GM21381 (cell line): Measurements from ENCODE around the gene ATP6V0D1.
"Not testable (repeated sequence)": the region's sequence is repeated elsewhere in the genome, so short reads cannot be mapped to it uniquely, and the experiment has no call there.

ENCODE experiments used
- ATAC-seq: cut with Tn5 transposase; IDR thresholded peaks from one replicate; pipeline ENCODE4 v1.9.1; 2021; ENCODE audit warnings: mild to moderate bottlenecking, moderate library complexity; ENCODE audit not compliant: unreplicated experiment

ATP6V0D1 gene

GRCh38 chr16:67504031-67505021, 23.4 kb upstream of the ATP6V0D1 start:
- peak; percentile 62 for ATAC-seq

- no peak for ATAC-seq
Measured at GRCh38 chr16:67499106-67499505, 18.1 kb upstream of the ATP6V0D1 start.

GRCh38 chr16:67490335-67491096, 9.6 kb upstream of the ATP6V0D1 start:
- ATAC-seq: no peak

- no peak for ATAC-seq
Measured at GRCh38 chr16:67489401-67490083, 8.6 kb upstream of the ATP6V0D1 start.

- not testable (repeated sequence) for ATAC-seq
Measured at GRCh38 chr16:67487561-67487960, 6.6 kb upstream of the ATP6V0D1 start.

DNA sequence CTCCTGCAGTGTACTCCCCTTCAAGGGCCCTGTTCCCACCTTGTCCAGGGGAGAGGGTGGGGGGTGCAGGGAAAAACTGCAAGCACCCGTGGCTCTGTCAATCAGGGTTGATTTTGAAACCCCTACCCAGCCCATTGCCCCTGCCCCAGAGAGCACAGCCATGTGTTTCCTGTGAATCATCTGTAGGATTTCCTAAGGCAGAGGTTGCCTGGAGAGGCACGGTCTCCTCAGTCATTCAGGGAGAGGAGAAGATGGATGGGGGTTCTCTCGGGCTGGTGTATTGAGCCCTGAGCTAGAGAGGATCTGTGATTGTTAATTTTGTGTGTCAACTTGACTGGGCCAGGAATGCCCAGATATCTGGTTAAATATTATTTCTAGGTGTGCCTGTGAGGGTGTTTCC, 5.8 kb upstream of the ATP6V0D1 start:
- no peak for ATAC-seq

DNA sequence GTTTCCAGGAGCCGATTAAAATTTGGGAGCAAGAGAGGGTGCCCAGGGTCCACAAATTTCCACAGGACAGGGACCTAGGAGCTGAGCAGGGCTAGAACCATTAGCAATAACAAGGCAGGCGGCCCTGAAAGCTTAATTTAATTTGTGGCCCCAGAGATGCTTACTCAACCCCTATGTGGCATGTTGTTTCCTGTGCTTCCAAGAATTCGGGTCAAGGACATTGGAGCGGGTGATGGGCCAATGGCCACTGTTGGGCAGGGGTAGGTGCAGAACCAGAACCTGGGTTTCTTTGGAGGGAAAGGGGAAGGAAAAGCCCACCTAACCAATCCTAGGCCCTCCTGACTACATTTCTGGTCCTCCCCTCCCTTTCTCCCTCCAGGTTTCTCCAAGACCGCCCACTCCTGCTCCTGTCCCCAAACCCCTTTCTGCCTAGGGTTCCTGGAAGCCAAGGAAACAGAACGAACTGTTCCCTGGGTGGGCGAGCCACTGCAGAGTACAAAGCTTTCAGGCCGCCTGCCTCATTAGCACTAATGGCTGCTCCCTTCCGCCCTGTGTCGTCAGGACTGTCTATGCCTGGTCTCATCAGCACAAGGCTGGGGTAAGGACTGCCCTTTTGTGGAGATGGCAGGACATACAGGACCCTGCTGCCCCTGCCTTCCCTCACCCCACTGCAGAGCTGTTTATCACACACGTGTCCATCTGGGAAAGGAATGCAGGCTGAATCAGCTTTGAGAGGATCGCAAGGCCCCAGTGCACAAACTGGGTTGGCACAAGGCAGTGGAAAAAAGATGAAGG, 3.0 kb upstream of the ATP6V0D1 start:
- no peak for ATAC-seq

GRCh38 chr16:67483150-67483549, 2.2 kb upstream of the ATP6V0D1 start, which contains the start of gene AGRP:
Gene AGRP (minus strand): TSS chr16:67483547. CDS start chr16:67483398, 149 bp downstream.
- ATAC-seq: no peak

DNA sequence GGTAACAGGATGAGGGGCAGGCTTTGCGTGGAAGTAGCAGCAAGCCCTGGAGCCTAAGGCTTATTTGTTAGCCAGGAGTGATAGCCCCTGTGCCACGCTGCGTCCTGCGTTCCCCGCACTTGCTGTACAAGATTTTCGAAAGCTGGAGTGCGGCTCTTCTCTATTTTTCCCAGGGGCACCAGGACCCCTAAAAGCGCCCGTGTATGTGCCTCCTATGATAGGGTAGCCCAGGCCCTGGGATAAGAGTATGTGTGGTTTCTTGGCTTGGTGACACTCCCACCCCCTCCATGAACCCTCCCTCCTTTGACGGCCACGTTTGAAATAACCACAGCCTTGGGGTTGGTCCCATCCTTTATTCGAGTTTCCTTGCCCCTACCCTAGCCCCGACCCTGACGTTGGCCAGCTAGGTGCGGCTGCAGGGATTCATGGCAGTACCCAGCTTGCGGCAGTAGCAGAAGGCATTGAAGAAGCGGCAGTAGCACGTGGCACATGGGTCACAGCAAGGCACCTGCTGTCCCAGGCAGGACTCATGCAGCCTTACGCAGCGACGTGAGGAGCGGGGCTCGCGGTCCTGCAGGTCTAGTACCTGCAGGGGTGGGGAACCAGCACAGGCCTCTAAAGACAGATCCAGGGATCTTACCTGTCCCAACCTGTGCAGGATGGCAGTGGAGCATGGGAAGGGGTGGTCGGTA, 1.4 kb upstream of the ATP6V0D1 start:
- ATAC-seq: no peak

DNA sequence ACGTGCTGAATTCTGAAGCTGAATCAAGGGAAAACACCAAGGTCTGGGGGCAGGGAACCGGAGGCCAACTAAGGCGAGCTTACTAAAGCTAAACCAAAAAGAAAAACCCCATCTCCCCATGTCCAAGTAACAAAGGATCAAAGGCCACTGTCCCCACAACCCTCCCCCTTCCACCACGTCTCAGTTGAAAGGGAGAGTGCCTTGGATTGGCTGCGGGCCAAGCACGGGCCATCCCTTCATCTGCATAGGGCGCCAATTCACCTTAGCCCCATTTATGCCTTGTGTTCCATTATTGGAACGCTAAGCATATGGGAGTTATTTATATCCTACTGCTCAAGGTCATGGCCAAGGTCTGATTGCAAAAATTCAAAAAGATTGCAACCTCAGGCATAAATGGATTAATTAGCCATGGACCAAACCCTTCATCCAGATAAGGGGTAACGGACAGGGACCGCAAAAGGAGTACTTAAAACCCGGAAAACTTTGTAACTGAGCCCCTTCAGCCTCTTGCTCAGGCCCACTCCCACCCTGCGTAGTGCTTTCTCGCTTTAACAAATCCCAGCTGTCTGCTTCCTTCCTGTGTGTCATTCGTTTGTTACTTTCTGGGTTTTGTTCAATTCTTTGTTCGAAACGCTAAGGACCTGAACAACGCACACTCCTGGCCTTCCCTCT, 740 bp upstream of the ATP6V0D1 start:
- no peak for ATAC-seq

DNA sequence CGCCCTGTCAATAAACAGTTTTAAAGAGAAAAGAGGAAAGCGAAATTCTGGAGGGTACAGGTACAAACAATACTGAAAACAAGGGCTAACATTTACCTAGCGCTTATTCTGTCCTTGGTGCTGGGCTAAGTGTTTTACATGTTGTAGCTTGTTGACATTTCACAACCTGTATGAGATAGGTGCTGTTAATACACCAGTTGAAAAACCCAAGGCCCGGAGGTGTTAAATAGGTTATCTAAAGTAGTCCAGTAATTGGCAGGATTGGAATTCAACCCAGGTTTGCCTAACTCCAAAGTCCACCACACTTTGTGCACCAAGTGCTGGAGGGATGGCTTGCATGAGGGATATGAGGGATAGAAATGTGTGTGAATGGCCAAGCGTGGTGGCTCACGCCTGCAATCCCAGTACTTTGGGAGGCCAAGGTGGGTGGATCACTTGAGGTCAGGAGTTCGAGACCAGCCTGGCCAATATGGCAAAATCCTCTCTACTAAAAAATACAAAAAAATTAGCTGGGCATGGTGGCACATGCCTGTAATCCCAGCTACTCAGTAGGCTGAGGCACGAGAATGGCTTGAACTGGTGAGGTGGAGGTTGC, 2.9 kb downstream of the ATP6V0D1 start:
- ATAC-seq: no peak

DNA sequence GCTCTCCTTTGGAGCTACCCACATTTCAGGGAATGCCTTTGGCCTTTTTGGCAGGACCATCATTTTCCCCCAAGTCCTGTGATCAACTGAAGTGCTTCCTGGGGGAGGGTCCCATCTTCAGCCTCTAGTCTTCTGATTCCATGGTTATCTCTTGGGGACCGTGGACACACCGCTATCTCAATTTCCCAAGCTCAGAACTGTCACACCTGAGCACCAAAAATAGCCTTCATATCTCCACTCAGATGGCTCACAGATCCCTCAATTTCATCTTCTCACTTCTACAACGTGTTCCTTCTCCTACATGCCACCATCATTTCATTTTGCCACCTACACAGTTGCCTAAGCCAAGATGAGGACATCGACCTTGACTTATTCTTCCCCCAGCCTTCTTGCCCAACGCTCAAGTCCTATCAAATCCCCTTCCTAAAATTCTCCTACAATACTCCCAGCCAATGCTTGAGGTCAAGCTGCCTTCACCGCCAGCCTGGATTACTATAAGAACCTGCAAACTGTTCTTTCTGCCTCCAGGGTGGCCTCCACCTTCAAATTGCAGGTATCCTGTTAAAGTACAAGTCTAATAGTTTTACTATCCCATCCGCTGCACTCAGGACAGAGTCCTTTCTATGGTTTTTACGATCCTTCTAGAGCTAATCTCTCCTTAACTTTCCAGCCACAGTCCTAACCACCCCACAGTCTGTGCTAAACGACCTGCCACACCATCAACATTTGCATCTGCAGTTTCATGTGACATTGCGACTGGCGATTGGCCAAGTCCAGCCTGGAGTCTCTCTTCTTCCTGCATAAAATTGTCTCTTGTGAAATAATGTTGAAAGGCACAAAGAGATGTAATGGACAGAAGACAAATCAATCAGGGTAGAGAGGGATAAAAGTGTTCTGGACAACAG, 6.2 kb downstream of the ATP6V0D1 start:
- no peak for ATAC-seq

GRCh38 chr16:67471758-67472384, 9.1 kb downstream of the ATP6V0D1 start:
- no peak for ATAC-seq

DNA sequence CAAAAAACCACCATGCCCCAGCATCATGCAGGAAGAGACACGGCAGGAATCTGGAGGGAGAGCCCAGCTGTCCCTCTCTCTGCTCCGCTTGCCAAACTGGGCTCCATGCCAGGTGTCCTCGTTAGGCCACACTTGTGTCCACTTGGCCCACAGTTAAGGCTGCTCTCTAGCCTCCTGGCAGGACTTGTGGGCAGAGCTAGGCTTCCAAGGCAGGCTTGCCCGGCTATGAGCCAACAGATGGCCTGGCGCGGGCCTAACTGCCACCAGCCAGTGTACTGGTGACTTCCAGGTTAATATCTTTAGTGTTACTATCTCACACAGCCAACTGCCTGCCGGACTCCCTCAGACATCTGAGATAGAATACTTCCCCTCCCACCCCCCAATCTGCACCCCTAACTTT, 10.6 kb downstream of the ATP6V0D1 start:
- no peak for ATAC-seq

DNA sequence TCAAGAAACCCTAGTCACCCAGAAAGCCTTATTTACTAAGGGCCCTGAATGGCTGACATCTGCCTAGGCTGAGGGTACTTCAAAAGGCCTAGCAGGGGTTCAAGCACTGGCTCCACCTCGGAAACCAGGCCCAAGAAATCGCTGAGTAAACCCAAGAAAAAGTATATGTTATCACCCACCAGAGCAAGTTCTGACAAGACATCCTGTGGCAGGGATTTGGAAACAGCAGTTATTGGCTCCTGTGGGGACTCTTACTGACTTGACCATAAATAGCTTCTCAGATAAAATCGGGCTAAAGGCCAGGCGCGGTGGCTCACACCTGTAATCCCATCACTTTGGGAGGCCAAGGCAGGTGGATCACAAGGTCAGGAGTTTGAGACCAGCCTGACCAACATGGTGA, 12.2 kb downstream of the ATP6V0D1 start:
- ATAC-seq: no peak

DNA sequence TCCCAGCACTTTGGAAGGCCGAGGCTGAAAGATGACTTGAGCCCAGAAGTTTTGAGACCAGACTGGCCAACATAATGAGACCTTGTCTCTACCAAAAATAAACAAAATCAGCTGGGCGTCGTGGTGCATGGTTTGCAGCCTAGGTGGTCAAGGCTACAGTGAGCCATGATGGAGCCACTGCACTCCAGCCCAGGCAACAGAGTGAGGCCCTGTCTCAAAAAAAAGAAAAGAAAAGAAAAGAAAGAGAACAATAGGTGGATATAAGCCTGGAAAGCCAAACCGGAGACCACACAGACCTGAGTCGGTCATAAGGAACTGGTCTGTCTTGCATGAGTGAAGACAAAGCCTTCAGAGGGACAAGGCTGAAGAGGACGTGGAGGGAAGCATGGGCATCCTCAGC, 14.4 kb downstream of the ATP6V0D1 start:
- ATAC-seq: no peak

DNA sequence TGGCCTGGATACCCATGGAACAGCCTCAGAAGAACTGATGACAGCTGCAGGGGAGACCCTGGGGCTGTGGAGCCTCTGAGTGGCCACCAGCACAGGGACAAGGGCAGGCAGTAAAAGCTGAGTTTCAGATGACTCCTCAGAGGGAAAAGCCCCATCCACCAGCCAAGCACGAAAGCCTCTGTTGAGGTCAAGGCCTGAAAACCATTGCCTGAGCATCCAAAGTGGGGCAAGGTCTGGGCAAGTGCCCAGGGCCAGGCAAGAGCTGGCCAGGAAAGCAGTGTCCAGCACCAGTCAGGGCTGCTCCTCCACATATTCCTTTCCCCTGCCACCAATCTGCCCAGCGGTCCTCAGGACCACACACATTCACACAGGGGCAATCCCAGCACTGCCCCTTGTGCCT, 16.4 kb downstream of the ATP6V0D1 start:
- no peak for ATAC-seq
